GM18951 (cell line): ENCODE results near the gene TNNI2.
"Not testable (repeated sequence)": the region's sequence is repeated elsewhere in the genome, so short reads cannot be mapped to it uniquely, and the experiment has no call there.

ENCODE experiments used
- POLR2A ChIP-seq: IDR thresholded peaks from 4 replicates; pipeline ENCODE4 v1.6.1; 2011; ENCODE audit warnings: mild to moderate bottlenecking; ENCODE audit not compliant: insufficient read length, insufficient read depth; ENCODE audit errors: extremely low read depth
- in situ Hi-C: fragments of 300-500 bp; cut with MboI; formaldehyde crosslinking; loops from one replicate; pipeline ENCODE4 v1.12.0; 2022; ENCODE audit warnings: low sequenced_read_pairs, mixed read lengths, inconsistent platforms; ENCODE audit not compliant: unreplicated experiment

Gene TNNI2

GRCh38 chr11:1867381-1867780 lies 28.6 kb downstream of the TNNI2 start:
- in situ Hi-C loops, result no loop called here
- TF ChIP-seq POLR2A, result no peak

DNA sequence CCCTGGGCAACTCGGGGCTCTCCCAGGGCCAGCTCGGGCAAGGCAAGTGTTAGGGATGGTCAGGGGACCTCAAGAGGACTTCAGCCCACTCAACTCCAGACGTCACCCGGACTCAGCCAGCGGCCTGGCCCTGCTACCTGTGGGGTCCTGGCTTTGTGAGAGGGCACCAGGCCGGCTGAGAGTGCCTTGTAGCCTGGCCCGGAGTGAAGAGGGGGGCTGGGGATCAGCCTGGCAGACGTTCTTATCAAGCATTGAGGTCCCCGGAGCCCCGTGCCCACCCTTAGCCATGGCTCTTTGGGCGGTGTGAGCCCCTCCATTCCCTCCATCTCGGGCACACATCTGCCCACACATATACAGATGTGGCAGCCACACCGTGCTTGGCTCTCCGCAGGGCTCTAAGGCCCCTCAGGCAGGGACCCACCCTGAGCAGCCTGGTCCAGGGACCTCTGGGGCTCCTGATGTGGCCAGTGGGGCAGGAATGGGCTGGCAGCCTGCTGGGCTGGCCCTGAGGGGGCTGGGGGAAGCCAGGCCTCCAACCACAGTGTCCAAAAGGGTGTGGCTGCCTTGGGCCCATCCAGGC lies 29.4 kb downstream of the TNNI2 start:
- in situ Hi-C loops, result no loop called here
- TF ChIP-seq POLR2A, result peak; percentile 13

DNA sequence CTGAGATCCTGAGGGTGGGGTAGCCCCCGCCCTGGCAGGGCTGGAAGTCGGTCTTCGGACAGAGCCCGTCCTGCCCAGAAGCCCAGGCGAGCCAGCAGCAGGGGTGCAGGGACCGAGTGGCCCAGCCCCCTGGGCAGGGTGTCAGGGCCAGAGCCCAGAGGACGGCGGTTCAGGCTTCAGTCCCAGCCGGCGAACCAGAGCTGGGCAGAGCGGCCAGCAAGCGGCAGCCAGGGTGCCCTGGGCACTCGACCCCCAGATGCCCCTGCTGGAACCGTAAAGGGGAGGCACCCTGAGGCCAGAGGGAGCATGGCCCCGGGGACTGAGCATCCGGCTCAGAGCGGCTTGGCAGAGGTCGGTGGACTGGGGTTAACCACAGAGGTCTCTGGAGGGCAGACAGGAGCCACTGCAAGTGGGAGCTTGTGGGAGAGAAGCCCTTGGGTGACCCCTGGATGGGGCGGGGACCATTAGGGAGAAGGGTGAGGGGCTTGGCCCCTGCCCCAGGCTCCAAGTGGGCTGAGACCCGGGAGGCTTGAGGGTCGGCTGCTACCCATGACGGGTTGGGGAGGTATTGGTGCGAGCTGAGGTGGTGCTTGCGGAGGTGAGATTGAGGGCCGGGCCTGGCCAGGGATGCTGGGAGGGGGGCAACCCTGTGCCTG lies 30.0 kb downstream of the TNNI2 start:
- in situ Hi-C loops, result no loop called here
- TF ChIP-seq POLR2A, result peak; percentile 10

- no peak for TF ChIP-seq POLR2A
- in situ Hi-C loops, result no loop called here
These were observed 30.9 kb downstream of the TNNI2 start for GRCh38 chr11:1869427-1870325.

DNA sequence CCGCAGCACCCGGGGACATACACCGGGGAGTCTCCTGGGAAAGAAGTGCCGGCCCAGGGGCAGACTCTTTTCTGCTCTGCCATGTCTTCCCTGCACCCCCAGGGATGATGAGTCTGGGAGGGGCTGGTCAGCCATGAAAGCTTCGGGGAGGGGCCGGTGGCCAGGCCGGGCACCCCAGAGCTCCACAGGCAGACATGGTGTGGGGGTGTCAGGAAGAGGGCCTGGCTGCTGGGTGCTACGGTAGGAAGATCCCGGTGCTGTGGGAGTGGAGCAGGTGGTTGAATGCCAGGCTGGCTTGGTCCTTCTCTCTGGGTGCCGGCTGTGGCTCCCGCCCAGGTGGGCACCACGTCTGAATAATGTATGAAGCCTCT lies 31.5 kb downstream of the TNNI2 start:
- in situ Hi-C loops, result no loop called here
- TF ChIP-seq POLR2A, result no peak

GRCh38 chr11:1870721-1871466 lies 32.1 kb downstream of the TNNI2 start:
- in situ Hi-C loops, result no loop called here
- no peak for TF ChIP-seq POLR2A

- no peak for TF ChIP-seq POLR2A
- in situ Hi-C loops, result no loop called here
These were observed 32.8 kb downstream of the TNNI2 start for GRCh38 chr11:1871531-1871930.

- no peak for TF ChIP-seq POLR2A
- in situ Hi-C loops, result no loop called here
These were observed 33.6 kb downstream of the TNNI2 start for GRCh38 chr11:1872267-1872985.

DNA sequence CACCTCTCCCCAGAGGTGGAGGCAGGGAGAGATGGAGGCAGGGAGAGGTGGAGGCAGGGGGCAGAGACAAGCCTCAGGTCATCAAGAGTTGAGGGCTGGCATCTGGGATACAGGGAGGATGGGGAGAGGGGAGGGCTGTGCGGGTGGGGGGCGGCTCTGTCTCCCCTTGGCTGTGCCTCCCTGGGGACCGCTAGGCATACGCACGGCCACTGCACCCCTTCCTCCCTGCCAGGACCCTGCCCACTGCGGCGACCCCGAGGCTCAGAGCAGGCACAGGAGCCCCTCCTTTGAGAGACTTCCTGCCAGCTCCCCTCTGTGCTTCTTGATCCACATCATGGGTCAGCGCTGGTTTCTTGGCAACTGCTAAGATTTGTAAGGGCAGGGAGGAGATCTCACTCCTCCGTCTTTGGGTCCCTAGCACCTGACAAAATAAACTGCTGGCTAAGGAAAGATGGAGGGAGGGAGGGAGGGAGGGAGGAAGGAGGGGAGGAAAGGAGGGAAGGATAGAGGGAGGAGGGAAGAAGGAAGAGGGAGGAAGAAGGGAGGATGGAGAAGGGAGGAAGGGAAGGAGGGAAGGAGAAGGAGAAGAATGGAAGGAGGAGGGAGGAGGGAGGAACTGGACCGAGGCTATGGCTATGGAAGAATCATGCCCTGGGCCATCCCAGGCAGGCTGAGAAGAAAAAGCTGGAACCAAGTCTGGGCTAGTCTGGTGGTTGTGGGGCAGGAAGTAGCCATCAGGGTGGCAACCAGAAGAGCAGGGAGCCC lies 34.4 kb downstream of the TNNI2 start:
- no peak for TF ChIP-seq POLR2A
- in situ Hi-C loops, result no loop called here

GRCh38 chr11:1873813-1874150 lies 35.0 kb downstream of the TNNI2 start:
- in situ Hi-C loops, result not testable (repeated sequence)

DNA sequence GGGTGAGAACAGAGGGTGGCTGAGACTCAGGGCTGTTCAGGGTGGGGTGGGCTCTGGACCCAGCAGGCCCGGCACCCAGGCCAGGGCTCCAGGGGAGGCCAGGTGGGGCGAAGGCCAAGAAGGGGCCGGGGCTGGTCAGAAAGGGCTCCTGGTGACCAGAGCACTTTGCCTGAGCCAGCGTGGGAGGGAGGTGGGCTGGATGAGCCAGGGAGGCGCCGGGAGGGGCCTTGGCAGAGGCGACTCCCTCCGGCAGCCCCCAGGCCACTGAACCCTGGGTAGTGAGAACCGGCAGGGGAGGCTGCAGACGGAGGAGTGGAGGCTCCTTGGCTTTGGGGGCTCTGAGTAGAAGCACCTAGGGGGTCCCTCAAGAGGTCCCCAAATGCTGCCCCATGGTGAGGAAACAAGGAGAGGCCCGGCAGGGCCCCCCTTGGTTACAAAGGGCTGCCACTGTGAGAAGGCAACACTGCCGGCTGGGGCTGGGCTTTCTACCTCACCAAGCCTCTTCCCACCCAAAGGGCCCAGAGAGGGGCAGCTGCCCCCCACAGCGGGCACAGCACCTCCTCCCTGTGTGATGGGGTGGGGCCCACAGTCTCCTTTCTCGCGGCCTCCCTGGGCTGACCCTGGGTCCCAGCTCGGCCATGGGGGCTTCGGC lies 35.8 kb downstream of the TNNI2 start:
- in situ Hi-C loops, result not testable (repeated sequence)
